GM21381 (cell line): Measurements from ENCODE around the gene INVS.

Experiments used
- ATAC-seq: cut with Tn5 transposase; IDR thresholded peaks from one replicate; pipeline ENCODE4 v1.9.1; 2021; ENCODE audit warnings: mild to moderate bottlenecking, moderate library complexity; ENCODE audit not compliant: unreplicated experiment

Gene INVS

GRCh38 chr9:100190339-100190738 lies 91.3 kb downstream of the INVS start:
- ATAC-seq: no peak

GRCh38 chr9:100191264-100191663 lies 92.2 kb downstream of the INVS start:
- no peak for ATAC-seq

GRCh38 chr9:100193078-100193477 lies 94.0 kb downstream of the INVS start:
- ATAC-seq: no peak

- no peak for ATAC-seq
Measured at GRCh38 chr9:100196215-100196614, 97.2 kb downstream of the INVS start.

DNA sequence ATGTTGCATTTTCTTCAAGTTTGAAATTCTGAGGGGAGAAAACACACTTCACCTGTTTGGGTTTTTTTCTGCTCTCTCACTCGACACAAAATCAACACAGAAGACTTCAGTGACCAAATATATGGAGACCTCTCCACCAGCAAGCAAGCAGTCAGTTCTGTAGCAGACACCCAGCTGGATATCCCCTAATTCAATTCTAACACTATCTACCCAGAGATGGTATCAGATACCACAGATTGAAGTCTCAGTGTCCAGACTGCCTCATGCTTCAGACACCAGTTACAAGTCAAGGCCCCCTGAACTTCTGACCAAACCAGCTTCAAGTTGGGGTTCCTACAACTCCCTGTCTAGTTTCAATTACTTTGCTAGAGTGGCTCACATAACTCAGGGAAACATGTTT lies 97.8 kb downstream of the INVS start:
- ATAC-seq: no peak

DNA sequence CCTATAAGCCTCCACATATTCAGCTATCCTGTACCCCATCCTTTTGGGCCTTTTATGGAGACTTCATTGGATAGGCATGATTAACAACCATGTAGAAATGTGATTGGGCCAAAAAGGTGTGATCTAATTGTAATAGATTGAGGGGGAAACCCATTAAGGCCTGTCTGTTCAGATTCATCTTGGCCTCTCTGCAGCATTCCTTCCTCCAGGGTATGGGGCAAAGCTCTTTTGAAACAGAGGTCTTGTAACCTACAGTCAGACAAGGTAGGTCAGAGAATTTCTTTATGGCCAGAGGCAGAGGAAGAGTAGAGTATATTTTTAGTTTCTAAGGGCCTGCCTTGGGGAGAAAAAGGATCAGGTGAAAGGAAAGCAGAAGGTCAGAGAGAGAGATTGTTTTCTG lies 98.5 kb downstream of the INVS start:
- ATAC-seq: no peak

DNA sequence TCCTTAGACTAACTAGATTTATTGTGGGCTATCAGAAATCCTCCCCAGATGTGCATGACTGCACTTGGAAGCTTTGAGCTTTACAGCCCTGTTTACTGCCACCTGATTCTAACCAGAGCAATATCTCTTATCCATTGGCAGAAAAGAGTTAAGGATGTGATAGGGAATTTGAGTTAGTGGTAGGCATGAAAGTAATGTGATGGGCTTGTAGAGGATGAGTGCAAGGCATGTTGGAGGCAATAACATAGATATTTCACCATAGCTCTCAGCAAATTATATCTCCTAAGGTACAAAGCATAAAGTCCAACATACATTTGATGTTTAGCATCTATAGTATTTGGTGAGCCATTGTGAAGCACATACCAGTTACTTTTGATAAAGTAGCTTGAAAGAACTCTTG lies 103.8 kb downstream of the INVS start:
- no peak for ATAC-seq

GRCh38 chr9:100204796-100205195 lies 105.8 kb downstream of the INVS start:
- ATAC-seq: no peak

- no peak for ATAC-seq
Measured at GRCh38 chr9:100206899-100207298, 107.9 kb downstream of the INVS start.

GRCh38 chr9:100208673-100209072 lies 109.6 kb downstream of the INVS start:
- no peak for ATAC-seq

GRCh38 chr9:100211476-100211875 lies 112.4 kb downstream of the INVS start:
- no peak for ATAC-seq

DNA sequence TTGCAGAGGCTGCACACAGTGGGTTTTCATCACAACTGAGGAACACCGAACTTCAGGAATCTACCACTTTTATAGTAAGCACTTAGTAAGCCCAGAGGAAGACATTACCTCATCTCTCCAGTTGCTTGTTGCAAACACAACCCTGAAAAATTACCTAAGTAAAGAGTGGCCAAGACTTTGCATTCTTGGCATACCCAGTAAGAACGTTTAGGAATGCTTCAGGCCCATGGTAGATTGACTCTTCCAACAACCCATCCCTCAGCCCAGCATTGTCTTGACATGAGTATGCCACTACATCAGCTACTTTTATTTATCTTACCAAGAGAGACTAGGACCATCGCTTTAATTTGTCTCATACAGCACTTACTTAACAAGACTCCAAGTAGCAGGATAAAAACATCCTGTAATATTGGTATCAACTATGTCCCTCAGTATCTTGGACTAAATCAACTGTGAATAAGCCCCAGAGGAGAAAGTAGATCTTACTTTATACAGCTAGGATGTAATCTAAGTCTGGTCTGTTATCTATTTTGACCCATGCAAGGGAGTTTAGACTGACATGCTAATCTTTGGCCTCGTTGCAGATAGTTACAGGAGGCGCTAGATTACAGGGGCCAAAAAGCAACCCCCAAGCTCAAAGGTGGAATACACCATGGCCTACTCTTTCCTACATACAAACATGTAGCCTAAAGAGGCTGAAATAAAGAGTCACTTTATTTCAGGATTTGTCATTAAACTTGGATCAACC lies 114.9 kb downstream of the INVS start:
- ATAC-seq: no peak

- ATAC-seq: peak; percentile 54
Measured at GRCh38 chr9:100216178-100216787, 117.2 kb downstream of the INVS start.

DNA sequence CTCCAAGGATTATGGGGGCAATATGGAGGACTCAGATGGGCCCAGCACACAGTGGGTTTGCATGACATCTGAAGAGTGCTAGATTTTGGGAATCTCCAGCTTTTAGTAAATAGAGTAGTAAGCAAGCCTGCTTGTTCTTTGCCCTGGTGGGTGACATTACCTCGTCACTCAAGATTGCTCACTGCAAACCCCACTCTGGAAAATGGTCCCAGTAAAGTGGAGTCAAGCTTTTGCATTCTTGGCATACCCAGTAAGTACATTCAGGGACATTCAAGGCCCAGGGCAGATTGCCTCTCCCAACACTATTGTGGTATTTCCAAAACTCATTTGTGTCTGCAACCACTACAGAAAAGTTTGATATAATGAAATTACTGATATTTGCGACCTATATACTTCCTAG lies 118.5 kb downstream of the INVS start:
- no peak for ATAC-seq

GRCh38 chr9:100219347-100219746 lies 120.3 kb downstream of the INVS start:
- peak; percentile 53 for ATAC-seq

- ATAC-seq: no peak
Measured at GRCh38 chr9:100220936-100221335, 121.9 kb downstream of the INVS start.

GRCh38 chr9:100221538-100221937 lies 122.5 kb downstream of the INVS start:
- ATAC-seq: no peak

- no peak for ATAC-seq
Measured at GRCh38 chr9:100222674-100223073, 123.6 kb downstream of the INVS start.

- no peak for ATAC-seq
Measured at GRCh38 chr9:100227636-100228035, 128.6 kb downstream of the INVS start.

- ATAC-seq: no peak
Measured at GRCh38 chr9:100228352-100228869, 129.4 kb downstream of the INVS start.

- ATAC-seq: no peak
Measured at GRCh38 chr9:100229136-100229535, 130.1 kb downstream of the INVS start.

GRCh38 chr9:100229561-100229960 lies 130.5 kb downstream of the INVS start:
- no peak for ATAC-seq
